Left hindlimb (tissue), 1 donor: Measurements from ENCODE around the gene ARMH4.

Source experiments
- DNase-seq: peaks from one replicate; pipeline ENCODE4 v3.0.0-alpha.2; 2018

The ARMH4 gene

GRCh38 chr14:57957441-57957840, 194.6 kb downstream of the ARMH4 start:
- DNase-seq = no peak
